Heart left ventricle (tissue), 16 donors: ENCODE data around the gene ELAVL1. TPM values are rescaled to one million over a fixed set of nuclear protein-coding genes. Genes with fewer than 3 reads are reported as not detected.

Source experiments
- ATAC-seq, 4 donors: fragments of 200-7000 bp; cut with Tn5 transposase; one replicate each; pipeline ENCODE4 v1.9.1; 2020 to 2022; ENCODE audit warnings: moderate library complexity in 4 of 4, mild to moderate bottlenecking in 3 of 4, moderate number of reproducible peaks in 1 of 4
- DNase-seq, 5 donors: peaks; one replicate each; pipeline ENCODE4 v3.0.0-alpha.2; 2020
- H3K27ac ChIP-seq, 12 donors: fragments of 200-600 bp; sonication (generic) in 4 of 12; one replicate each; pipeline versions ENCODE4 v1.5.0 to v1.8.0; 2016 to 2022; ENCODE audit warnings: mild to moderate bottlenecking in 2 of 12
- H3K27me3 ChIP-seq, 9 donors: fragments of 200-600 bp; sonication (generic) in 2 of 9; one replicate each; pipeline versions ENCODE4 v1.5.1 to v1.8.0; 2016 to 2022; ENCODE audit warnings: mild to moderate bottlenecking in 3 of 9
- H3K36me3 ChIP-seq, 9 donors: fragments of 200-600 bp; sonication (generic) in 2 of 9; one replicate each; pipeline versions ENCODE4 v1.5.0 to v1.8.0; 2018 to 2022; ENCODE audit warnings: mild to moderate bottlenecking in 2 of 9
- H3K4me1 ChIP-seq, 12 donors: fragments of 200-600 bp; sonication (generic) in 4 of 12; one replicate each; pipeline versions ENCODE4 v1.5.0 to v1.8.0; 2016 to 2022; ENCODE audit warnings: mild to moderate bottlenecking in 3 of 12
- H3K4me3 ChIP-seq, 12 donors: fragments of 200-600 bp; sonication (generic) in 4 of 12; one replicate each; pipeline versions ENCODE4 v1.5.0 to v1.8.0; 2017 to 2022; ENCODE audit warnings: mild to moderate bottlenecking in 9 of 12, moderate library complexity in 4 of 12
- H3K9me3 ChIP-seq, 12 donors: fragments of 200-600 bp; sonication (generic) in 4 of 12; one replicate each; pipeline versions ENCODE4 v1.5.0 to v1.8.0; 2016 to 2022; ENCODE audit warnings: mild to moderate bottlenecking in 1 of 12
- POLR2A ChIP-seq, 2 donors: fragments of 450-650 bp; IDR thresholded peaks; one replicate each; pipeline ENCODE4 v1.6.1; 2017; ENCODE audit warnings: antibody characterized with exemption in 2 of 2, mild to moderate bottlenecking in 2 of 2, moderate library complexity in 2 of 2
- WGBS, 4 donors: extraction: QIAGEN DNeasy Blood & Tissue Kit in 2 of 4; methylation state at CpG; one replicate each; pipeline versions ENCODE4 v1.1.5 to v1.1.7; 2013 to 2018; 5-methylcytosine and 5-hydroxymethylcytosine counted together
- intact Hi-C, 10 donors: fragments of 100-400 bp; cut with DNase I; formaldehyde crosslinking; loops; one replicate each; pipeline versions ENCODE4 v1.11.1 to v1.14.2; 2022
- polyA plus RNA-seq, 2 donors: library from polyadenylated mRNA; stranded (reverse); fragments of 200-250 nt; gene quantifications; one replicate each; pipeline ENCODE4 v1.2.3, GENCODE V29; 2013
- total RNA-seq, 9 donors: library from RNA; depleted of rRNA in 2 of 9; stranded (reverse); fragments of >200 nt in 2 of 9; fragmentation: NEBNext Ultra II Directional in 3 of 9; extraction: Animal tissue kit (Norgen Biotek cat#: 25700) in 3 of 9; gene quantifications; one replicate each; pipeline versions ENCODE4 v1.1.0 to v1.2.4, GENCODE V29; 2016 to 2023
- TF ChIP-seq, protein P1 (sequence below), 12 donors: fragments of 200-600 bp; sonication (generic) in 4 of 12; IDR thresholded peaks; one replicate each; pipeline versions ENCODE4 v1.5.0 to v1.8.0; 2018 to 2022; ENCODE audit warnings: antibody characterized with exemption in 12 of 12, mild to moderate bottlenecking in 5 of 12
- donor health status: ischemic (EF 13 %, LVEDD 7.1; RV severe dilation, severe dysfunction).
- donor health status: healthy with polysubstance abuse.
- donor health status: DM: no; HTN: yes; CAD: no.
- donor health status: DM: no; HTN: no; CAD: no.
- donor health status: ischemic (EF 25% LVEDD 6.9; RV normal size, moderate dysfunction).
- donor health status: ischemic (EF 25% LVEDD 5.7; RV mildly dilated, moderate dysfunction).
- donor health status: healthy.
- donor health status: DM: yes; HTN: yes; CAD: no.
- donor health status: ischemic (EF 35%, LVEDD 5.7; RV mildly dilated, moderate dysfunction).
- donor health status: nonischemic (EF 11% LVEDD 7.7; RV severe dilation, severe dysfunction).
- donor health status: DM: yes; HTN: yes; CAD: no.
- donor health status: PGD.
- donor health status: ischemic (EF 29% LVEDD 5.4; RV normal size, mild dysfunction).
- donor health status: nonischemic (EF 23%, LVEDD 6.1; RV moderate dilation, normal function).

ELAVL1 gene
- total and polyA plus RNA-seq, 11 donors, result 9.8 to 62.0 (median 52.6) TPM

DNA sequence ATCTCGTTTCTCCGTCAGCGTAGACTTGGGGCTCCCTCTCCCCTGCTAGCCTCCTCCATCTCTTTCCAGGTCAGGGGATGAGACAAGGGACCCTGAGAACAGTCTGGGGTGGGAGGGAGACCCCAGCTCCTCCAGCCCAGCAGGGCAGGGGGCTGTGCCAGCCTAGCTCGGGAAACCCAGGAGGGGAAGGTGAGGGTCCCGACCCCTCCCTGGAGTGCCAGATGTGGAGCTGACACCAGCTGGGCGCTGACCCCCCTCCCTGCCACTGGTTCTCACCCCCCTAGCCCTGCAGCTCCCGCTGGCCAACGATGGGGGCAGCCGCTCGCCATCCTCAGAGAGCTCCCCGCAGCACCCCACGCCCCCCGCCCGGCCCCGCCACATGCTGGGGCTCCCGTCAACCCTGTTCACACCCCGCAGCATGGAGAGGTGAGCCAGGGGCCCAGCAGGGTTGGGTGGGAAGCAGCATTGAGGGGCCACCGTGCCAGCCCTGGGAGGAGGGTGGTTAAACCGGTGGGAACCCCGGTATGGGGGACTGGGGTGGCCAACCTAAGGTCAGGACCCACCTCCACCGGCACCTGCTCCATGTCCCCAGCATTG, 95.9 kb downstream of the ELAVL1 start:
- 86 to 96% (median 92%) methylated on average over 9 to 21 of the region's 21 CpGs for WGBS, 4 donors
- DNase-seq, result peak in 1 of 5 donors; percentile 11
- ATAC-seq, result no peak
- peaks cover 0 to 2% (median 0%) of the 10 kb centered on the region in 9 donors for H3K27me3 ChIP-seq
- intact Hi-C loops, result loop anchor here in 2 of 10 donors (10.0 kb wide), 2 partner anchors 55 to 255 kb away; no protein-coding TSS in a partner anchor
- TF ChIP-seq, protein P1, sequence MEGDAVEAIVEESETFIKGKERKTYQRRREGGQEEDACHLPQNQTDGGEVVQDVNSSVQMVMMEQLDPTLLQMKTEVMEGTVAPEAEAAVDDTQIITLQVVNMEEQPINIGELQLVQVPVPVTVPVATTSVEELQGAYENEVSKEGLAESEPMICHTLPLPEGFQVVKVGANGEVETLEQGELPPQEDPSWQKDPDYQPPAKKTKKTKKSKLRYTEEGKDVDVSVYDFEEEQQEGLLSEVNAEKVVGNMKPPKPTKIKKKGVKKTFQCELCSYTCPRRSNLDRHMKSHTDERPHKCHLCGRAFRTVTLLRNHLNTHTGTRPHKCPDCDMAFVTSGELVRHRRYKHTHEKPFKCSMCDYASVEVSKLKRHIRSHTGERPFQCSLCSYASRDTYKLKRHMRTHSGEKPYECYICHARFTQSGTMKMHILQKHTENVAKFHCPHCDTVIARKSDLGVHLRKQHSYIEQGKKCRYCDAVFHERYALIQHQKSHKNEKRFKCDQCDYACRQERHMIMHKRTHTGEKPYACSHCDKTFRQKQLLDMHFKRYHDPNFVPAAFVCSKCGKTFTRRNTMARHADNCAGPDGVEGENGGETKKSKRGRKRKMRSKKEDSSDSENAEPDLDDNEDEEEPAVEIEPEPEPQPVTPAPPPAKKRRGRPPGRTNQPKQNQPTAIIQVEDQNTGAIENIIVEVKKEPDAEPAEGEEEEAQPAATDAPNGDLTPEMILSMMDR (IDR thresholded peaks at IDR 0.05), result no peak
- no peak for TF ChIP-seq POLR2A (IDR thresholded peaks at IDR 0.05)
- H3K27ac ChIP-seq, result no peak overlapping the region
- peaks cover 12 to 54% (median 32%) of the 10 kb centered on the region in 9 donors for H3K36me3 ChIP-seq
- H3K4me1 ChIP-seq, result peaks cover 0 to 52% (median 25%) of the 10 kb centered on the region in 12 donors
- no peaks in the 10 kb centered on the region for H3K9me3 ChIP-seq
- H3K4me3 ChIP-seq, result no peak overlapping the region

GRCh38 chr19:7908742-7909461, 96.5 kb downstream of the ELAVL1 start:
- Histone ChIP-seq H3K27me3 (no peaks in the 10 kb centered on the region), H3K36me3 (peaks cover 12 to 54% (median 32%) of the 10 kb centered on the region in 9 donors), H3K9me3 (no peaks in the 10 kb centered on the region), H3K27ac (no peak overlapping the region), H3K4me3 (no peak overlapping the region), H3K4me1 (peaks cover 0 to 53% (median 28%) of the 10 kb centered on the region in 12 donors)
- WGBS, 4 donors, result 88 to 94% (median 90%) methylated on average over 14 to 19 of the region's 19 CpGs
- ATAC-seq, result no peak
- intact Hi-C loops, result loop anchor here in 2 of 10 donors (10.0 kb wide), 2 partner anchors 54 to 254 kb away; no protein-coding TSS in a partner anchor
- DNase-seq, result peak in 1 of 5 donors; percentile 32
- TF ChIP-seq, protein P1 (IDR thresholded peaks at IDR 0.05), result no peak
- no peak for TF ChIP-seq POLR2A (IDR thresholded peaks at IDR 0.05)

Other genes starting within 250 kb of the ELAVL1 start
- not detected for gene CLEC4M, start 242.4 kb downstream of the ELAVL1 start, total RNA-seq
- gene CLEC4M, start 242.4 kb downstream of the ELAVL1 start, polyA plus RNA-seq, result not detected
- gene EVI5L, start 175.4 kb downstream of the ELAVL1 start, total RNA-seq, result 10 to 100 TPM; 18.2 to 41.9 (median 22.1) TPM
- 10 to 100 TPM; 20.5 to 34.7 TPM for gene EVI5L, start 175.4 kb downstream of the ELAVL1 start, polyA plus RNA-seq
- under 1 TPM in 5 of 9 donors, not detected in 4; 0.07 to 0.27 (median 0.11) TPM for gene PRR36, start 131.3 kb downstream of the ELAVL1 start, total RNA-seq
- under 1 TPM; 0.01 to 0.04 TPM for gene PRR36, start 131.3 kb downstream of the ELAVL1 start, polyA plus RNA-seq
- 1 to 10 TPM in 4 of 9 donors, under 1 TPM in 5; 0.17 to 2.2 (median 1.00) TPM for gene LRRC8E, start 117.1 kb downstream of the ELAVL1 start, total RNA-seq
- 1 to 10 TPM in 1 of 2 donors, under 1 TPM in 1; 0.27 to 2.6 TPM for gene LRRC8E, start 117.1 kb downstream of the ELAVL1 start, polyA plus RNA-seq
- gene MAP2K7, start 101.8 kb downstream of the ELAVL1 start, total RNA-seq, result 10 to 100 TPM; 11.6 to 26.6 (median 23.5) TPM
- 10 to 100 TPM; 22.2 to 35.5 TPM for gene MAP2K7, start 101.8 kb downstream of the ELAVL1 start, polyA plus RNA-seq
- 10 to 100 TPM in 2 of 9 donors, 1 to 10 TPM in 7; 3.6 to 41.2 (median 8.0) TPM for gene TGFBR3L, start 90.8 kb downstream of the ELAVL1 start, total RNA-seq
- gene TGFBR3L, start 90.8 kb downstream of the ELAVL1 start, polyA plus RNA-seq, result 1 to 10 TPM in 1 of 2 donors, under 1 TPM in 1; 0.76 to 3.5 TPM
- gene SNAPC2, start 85.3 kb downstream of the ELAVL1 start, total RNA-seq, result 10 to 100 TPM in 4 of 9 donors, 1 to 10 TPM in 5; 6.8 to 16.7 (median 9.3) TPM
- 10 to 100 TPM; 10.4 to 28.9 TPM for gene SNAPC2, start 85.3 kb downstream of the ELAVL1 start, polyA plus RNA-seq
- 1 to 10 TPM in 2 of 9 donors, under 1 TPM in 5, not detected in 2; 0.21 to 3.3 (median 0.32) TPM for gene CTXN1, start 79.5 kb downstream of the ELAVL1 start, total RNA-seq
- gene CTXN1, start 79.5 kb downstream of the ELAVL1 start, polyA plus RNA-seq, result under 1 TPM in 1 of 2 donors, not detected in 1; 0.87 TPM
- 10 to 100 TPM; 55.9 to 99.9 (median 70.6) TPM for gene TIMM44, start 62.0 kb downstream of the ELAVL1 start, total RNA-seq
- 100 to 1,000 TPM in 1 of 2 donors, 10 to 100 TPM in 1; 99.6 to 140 TPM for gene TIMM44, start 62.0 kb downstream of the ELAVL1 start, polyA plus RNA-seq
- not detected for gene CCL25, start 47.1 kb upstream of the ELAVL1 start, total RNA-seq
- gene CCL25, start 47.1 kb upstream of the ELAVL1 start, polyA plus RNA-seq, result not detected
- under 1 TPM in 1 of 9 donors, not detected in 8; 0.32 TPM for gene FBN3, start 144.0 kb upstream of the ELAVL1 start, total RNA-seq
- not detected for gene FBN3, start 144.0 kb upstream of the ELAVL1 start, polyA plus RNA-seq
- 10 to 100 TPM; 13.6 to 25.6 (median 20.6) TPM for gene CERS4, start 203.7 kb upstream of the ELAVL1 start, total RNA-seq
- gene CERS4, start 203.7 kb upstream of the ELAVL1 start, polyA plus RNA-seq, result 10 to 100 TPM; 11.1 to 37.7 TPM